LoVo (cell line): ENCODE results near the gene MSI2.

Experiments used
- DNase-seq: peaks from one replicate; pipeline ENCODE4 v3.0.0-alpha.2; 2016; ENCODE audit warnings: low spot score

MSI2 gene

DNA sequence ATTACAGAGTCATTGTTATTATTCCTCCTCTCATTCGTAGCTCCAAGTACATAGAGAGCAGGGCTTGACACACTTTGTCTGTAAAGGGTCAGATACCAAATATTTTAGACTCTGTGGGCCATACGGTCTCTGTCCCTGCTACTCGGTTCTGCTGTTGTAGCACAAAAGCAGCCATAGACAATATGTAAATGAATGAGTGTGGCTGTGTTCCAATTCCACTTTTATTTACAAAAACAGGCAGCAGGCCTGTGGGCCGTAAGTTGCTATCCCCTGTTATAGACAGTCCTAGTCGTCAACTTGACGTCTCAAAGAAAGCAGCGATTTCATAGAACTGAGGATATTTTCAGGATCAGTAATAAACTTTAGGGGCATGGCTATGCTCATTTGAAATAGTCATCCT lies 161.6 kb downstream of the MSI2 start:
- DNase-seq: no peak

DNA sequence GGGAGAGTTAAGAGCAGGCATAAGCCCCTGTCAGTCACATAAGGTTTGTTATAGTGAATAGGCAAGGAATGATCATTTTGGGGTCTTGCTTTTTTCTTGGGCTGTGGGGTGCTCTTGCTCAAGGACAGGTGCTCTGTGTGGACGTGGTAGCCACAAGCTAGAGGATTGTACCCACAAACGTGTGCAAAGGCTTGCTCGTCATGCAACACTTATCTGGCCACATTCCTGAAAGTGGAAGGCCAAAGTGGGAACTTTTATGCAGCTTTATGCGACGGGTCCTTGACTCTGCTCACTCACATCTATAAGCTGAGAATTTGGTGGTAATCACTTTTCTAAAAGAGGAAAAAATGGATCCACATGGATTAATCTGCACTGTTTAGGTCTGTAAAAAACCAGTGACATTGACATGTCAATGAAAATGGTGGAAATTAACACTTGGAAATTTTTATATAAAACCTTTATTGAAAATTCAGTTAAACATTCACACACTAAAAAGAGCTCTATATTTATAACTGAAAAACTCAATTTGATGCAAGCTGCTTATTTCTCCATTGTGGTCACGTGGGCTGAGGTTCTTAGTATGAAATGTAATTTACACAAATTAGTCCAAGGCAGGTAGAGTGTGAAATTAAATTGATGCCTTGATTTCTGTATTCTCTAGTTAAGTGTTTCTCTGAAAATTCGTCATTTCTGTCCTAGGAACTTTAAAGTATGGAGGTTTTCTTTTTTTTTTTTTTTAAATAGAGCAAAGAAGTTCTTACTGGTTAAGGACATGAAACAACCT lies 162.3 kb downstream of the MSI2 start:
- no peak for DNase-seq

DNA sequence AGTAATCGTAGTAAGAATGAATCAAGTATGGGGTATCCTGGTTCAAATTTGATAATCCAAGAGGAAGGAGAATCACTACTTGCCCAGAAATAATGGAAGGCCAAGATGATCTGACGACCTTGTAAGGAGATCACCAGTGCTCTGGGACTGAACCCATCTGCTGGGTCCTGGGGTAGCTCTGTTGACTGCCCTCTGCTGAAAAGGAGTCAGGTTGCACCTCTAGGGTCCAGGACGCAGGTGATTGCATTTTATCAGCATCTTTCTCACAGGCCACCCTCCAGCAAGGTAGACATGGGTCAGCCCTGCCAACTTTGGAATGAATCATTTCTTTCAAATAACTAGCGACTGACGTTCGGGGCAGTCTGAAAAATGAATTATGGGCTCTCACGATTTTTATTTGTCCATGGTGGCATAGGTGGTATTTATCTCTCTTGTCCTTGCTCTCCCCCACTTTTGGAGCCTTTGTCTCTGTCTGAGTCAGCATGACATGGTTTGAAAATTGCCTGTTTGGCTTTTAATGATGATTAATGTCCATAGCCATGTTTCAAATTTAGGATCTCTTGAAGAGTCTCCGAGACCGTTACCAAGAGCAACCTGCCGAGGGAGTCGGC lies 163.7 kb downstream of the MSI2 start:
- DNase-seq: no peak

DNA sequence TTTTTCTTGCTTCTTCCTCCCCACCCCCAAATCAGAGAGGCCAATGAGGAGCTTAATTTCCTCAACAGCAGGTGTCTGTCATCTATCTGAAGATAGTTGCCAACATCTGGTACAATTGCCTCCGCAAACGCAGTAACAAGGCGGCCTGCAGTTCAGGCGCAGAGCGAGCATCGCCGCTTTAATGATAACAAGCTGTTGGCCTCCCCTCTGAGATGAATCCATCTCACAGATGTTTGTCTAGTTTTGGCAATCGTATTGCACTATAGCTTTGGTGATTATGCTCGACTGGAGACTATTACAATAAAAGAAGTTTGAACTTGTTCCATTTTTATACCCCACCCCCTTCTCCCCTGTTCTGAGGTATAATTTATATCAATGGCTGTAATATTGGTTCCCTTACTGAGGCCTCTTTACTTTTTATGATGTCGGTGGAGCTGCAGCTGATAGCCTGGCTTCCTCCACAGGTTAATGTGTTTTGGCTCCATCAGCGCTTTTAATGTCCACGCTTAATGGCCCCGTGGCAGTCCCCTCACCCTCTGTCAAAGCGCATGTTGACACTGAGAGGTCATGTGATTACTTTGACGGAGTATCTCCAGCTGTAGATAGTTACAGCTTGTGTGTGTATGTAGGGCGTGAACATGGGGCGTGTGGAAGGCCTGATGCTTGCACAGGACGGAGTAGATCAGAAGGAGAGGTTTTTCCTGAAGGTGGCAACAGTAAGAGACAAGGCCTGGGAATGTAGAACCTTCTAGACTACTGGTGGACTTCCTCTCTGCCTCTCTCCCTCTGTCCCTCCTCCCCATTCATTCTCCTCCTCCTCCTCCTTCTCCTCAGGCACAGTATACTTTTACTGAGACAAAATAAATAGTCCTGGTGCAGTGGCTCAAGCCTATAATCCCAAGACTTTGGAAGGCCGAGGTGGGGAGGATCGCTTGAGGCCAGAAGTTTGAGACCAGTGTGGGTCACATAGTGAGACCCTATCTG lies 164.7 kb downstream of the MSI2 start:
- DNase-seq: no peak

DNA sequence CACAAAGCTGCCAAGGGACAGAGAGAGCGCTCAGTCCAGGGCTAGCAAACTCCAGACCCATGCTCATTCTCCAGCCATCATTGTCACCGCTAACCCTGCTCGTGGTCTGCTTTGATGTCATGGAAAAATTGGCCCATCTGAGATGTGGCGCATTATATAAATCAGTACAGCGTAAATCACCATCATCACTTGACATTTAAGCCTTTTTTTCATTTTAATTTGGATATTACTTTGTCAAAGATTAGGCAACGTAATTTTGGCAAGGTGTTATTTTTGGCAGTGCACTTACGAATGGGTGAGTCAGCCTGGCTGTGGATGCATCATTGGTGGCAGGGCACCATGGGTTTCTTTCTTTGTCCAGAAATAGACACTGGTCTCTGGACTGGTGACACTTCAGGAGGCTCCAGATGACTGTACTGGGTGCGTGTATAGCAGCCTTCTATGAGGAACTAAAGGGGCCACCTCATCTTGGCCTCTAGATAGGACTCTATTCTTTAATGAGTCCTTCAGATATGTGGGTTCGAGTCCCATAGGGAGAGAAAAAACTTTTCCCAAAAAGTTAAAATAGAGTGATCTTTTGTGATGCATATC lies 166.3 kb downstream of the MSI2 start:
- DNase-seq: peak; percentile 71

DNA sequence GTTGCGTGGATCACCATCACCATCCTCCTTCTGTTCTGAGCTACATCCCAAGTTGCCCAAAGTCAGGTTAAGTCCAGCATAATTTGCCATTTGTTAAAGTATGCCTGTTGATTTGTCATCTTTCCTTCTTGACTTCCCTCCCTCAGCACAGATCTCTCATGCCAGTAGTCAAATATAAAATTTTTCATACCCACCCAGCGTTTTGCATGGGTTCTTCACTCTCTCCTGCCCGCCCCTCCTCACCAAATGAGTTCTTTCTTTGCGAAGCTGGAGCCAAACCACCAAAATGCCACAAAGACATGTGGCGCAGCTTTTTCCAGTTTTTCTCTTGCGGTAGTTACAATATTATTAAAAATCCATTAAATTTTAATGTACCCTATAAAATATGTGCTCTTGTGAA lies 167.2 kb downstream of the MSI2 start:
- no peak for DNase-seq

DNA sequence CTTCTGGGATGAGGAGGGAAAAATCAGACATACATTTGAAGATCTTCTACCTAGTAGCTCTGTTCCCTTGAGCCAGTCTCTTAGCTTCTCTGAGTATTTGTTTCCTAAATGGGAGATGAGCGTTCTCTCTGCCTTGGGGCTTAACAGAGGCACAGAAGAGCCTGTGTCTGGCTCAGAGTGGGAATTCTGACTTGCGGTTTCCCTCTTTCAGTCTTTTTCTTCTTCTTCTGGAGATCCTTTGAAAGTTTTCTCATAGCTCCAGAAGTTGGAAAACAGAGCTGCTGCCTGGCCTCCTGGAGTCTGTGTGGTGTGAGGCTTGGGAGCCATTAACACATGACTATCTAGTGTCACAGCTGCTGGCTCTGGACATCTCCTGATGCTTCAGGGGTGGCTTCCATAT lies 167.9 kb downstream of the MSI2 start:
- DNase-seq: no peak

DNA sequence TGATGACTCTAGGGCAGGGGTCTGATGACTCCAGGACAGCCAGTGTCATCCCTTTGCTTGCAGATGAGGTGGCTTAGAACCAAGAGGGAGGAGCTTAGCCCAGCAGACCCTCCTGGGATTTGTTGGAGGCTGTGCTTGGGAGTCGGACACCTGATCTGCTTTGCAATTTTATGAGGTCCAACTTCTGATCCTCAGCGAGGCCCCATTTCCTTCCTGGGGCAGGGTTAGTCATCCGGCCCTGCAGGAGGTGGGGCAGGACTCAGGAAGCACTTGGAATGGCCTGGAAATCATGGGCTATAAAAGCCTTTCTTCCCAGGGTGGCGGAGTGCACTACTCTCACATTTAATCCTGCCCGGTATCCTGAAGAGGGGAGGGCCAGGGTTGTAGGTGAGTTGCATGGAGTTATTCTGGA lies 168.5 kb downstream of the MSI2 start:
- peak; percentile 92 for DNase-seq

DNA sequence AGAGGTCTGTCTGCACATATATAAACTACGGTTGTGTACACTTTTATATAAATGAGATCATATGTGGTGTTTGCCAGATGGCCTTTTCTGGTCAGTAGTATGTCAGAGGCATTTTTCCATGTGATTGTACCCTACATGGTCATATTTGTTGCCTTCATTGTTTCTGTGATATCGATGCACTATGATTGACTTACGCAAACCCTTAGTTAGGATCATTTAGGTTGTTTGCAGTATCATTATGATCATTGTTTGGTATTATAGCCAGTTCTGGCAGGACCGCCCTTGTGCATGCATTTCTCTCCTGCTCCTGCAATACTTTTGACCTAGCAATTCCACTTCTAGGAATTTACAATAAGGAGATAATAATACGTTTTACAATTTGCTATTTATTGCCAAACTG lies 169.1 kb downstream of the MSI2 start:
- no peak for DNase-seq

DNA sequence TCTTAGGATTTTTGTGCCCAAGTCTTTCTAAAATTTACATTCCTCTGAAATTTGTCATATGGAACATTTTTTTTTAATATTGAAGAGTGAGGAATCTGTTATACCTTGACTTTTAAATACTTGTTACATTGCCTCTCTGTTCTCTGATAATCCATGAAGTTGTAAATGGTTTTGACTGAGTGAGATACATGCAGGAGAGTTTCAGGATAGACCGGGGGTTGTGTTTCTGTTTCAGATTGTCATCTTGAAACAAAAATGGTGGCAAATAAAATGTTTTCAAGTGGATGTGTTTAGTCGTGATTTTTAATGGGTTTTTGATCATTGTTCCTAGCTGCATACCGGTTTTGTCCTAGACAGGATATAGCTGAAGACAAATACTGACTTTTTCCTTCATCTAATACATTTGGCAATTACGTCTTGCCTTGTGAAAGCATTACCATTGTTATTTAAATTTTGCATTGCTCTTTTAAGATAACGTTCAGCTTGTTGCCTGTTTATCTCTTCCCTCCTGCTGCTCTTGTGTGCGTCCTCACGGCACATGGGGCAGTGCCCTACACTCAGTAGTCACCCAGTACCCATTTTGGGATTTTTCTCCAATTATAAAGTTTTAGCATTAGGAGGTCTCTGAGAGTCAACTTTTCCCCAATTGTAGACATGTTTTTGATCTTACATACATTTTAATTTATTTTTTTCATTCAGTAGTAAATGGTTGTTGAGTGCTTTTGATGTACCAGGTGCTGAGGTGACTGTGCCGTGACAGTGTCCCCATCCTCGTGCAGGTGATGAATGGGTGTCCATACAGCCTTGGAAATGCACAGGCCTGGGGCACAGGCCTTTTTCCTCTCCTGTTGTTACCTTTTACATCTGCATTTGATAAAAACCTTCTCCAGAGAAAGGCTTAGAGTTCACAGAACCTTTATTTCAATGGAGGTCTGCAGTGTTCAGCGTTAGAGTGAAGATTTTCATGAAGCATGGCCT lies 169.9 kb downstream of the MSI2 start:
- DNase-seq: no peak

DNA sequence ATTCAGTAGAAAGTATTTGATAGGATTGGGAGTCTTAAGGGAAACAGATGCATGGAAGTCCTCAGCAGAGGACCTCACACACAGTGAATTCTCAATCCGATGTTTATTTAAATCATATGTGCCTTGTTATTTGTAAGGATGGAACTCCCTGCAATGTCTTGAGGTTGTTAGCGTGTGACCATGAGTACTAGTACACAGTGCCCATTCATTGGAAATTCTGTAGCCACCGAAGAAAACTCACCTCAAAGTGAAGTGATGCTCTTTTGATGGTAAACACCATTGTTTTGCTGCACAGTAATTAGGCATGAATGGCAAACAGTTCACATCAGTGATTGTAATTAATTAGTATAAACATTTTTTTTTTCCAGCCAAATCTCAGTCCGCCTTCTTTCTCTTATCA lies 173.6 kb downstream of the MSI2 start:
- DNase-seq: no peak

DNA sequence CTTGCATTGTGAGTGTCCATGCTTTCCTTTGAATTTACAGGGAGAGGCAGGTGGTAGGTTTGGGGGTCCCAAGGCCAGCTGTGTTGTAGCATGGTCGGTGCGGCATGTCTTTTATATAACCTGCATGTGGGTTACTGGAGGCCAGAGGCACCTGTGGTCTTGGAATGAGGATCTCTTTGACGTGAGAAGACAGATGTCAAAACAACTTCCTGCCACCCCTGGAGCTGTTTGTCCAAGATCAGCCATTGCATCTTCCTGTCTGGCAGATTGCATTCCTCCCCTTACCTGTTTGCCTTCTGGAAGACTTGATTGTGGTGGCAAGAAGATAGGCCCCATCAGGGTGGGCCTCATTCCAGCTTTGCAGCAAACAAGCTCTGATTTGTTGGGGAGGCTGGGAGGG lies 175.1 kb downstream of the MSI2 start:
- no peak for DNase-seq

DNA sequence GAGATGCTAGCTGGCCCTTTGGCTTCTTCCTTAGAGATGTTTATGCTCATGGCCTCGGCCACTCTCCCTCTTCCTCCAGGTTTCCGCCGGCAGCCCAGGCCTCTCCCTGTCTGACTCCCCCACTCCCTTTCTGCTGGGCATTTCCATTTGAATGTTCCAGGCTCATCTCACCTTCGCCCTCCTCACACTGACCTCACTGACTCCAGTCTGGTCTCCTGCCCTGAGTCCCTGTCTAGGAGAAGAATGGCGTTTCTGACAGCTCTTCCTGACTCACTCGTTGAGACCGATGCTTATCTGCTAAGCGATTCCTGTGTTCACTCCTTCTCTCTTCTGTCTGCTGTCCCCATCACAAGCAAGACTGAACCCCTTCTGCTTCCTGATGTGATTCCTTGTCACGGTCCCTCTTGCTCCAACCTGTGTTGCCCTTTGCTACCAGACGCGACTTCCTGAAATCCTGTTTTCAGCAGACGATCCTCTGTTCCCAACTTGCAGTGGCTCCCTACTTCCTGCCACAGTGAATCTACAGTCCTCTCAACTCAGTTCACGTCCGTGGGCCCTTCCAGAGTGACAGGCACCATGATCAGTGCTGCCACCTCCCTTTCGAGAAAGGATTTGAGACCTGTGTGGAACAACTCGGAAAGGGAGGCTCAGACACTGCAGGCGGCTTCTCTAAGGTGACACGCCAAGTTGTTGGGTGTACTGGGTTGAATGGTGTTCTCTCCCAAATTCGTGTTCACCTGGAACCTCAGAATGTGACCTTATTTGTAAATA lies 176.4 kb downstream of the MSI2 start:
- DNase-seq: no peak

DNA sequence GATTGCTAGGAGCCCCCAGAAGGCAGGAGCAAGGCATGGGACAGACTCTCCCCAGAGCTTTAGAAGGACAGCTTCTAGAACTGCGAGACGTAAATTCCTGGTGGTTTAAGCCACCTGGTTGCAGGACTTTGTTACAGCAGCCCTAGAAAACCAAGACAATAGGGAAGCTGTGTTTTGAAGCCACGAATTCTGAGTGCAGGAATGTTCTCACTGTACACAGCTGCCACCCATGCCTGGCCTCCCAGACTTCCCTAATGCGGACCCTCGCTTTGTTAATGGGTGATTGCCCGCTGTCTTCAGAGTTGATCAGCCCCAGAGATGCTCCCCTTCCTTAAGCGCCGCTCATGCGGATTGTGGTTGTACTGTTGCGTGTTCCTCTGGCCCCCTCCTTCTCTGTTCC lies 177.1 kb downstream of the MSI2 start:
- DNase-seq: no peak

DNA sequence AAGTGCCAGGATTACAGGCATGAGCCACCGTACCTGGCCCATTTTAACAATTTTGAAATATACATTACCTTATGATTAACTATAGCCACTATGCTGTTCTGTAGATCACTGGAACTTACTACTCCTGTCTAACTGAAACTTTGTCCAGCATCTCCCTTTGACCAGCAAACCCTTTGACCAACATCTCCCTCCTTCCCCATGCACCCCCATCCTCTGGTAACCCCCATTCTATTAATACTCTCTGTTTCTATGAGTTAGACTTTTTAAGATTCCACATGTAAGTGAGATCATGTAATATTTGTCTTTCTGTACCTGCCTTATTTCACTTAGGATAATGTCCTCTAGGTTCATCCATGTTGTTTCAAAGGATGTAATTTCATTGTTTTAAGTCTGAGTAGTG lies 178.0 kb downstream of the MSI2 start:
- no peak for DNase-seq

DNA sequence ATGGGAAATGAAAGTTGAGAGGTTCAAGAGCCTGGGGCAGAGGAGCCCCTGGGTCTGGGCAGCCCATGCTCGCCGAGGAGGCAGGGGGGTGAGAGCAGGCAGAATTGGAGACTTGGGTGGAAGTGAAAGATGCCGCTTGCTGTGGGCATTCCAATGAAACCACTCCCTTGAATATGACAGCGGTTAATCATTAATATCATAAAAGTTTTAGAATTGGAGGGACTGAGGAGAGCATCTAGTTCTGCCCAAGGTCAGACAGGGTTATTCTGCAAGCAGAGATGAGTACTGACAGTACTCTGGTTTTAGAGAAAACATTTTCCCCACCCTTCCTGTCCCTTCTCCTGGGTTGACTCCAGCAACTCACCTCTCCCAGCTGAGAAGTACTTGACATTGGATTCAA lies 180.2 kb downstream of the MSI2 start:
- peak; percentile 68 for DNase-seq

DNA sequence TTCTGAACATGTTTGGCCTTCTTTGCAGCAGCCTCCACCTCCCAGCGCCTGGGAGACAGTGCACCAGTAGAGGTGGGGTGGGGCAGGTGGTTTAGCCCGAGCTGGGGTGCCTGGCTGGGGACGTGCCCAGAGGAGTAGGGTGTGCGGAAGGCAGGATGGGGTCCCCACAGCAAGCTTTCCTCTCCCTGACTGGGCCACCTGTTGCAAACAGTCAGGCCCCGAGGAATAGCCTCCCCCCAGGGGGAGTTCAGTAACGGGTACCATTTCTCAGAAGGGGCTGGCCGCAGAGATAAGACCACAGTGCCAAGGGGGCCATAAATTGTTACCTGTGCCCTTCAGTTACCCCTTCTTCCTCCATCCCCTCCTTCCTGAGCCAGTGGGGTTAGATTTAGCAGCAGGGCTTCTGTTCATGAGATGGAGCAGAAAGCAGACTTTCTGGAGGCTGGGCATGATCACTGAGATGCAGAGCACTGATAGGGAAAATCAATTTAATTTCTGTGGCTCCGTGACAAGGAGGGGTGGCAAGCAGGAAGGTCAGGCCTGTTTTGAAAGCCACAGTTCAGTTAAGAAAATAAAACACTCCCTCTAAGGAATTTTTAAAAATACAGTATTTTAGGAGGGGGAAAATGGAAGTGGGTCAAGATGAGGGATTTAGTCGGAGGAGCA lies 181.9 kb downstream of the MSI2 start:
- no peak for DNase-seq

DNA sequence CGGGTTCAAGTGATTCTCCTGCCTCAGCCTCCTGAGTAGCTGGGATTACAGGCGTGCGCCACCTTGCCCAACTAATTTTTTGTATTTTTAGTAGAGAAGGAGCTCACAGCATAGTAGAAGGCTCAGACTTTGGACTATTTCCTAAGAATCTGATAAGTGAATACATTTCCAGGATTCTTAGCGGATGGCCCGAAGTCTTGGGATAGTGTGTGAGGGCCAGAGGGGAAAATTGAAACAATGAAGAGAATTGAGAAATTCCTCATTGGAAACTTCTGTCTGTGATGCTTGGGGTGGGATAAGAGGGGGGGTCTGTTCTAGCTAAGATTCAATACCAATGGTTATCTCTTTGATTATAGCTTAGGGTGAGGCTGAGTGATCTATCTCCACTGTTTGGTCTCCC lies 183.3 kb downstream of the MSI2 start:
- no peak for DNase-seq

DNA sequence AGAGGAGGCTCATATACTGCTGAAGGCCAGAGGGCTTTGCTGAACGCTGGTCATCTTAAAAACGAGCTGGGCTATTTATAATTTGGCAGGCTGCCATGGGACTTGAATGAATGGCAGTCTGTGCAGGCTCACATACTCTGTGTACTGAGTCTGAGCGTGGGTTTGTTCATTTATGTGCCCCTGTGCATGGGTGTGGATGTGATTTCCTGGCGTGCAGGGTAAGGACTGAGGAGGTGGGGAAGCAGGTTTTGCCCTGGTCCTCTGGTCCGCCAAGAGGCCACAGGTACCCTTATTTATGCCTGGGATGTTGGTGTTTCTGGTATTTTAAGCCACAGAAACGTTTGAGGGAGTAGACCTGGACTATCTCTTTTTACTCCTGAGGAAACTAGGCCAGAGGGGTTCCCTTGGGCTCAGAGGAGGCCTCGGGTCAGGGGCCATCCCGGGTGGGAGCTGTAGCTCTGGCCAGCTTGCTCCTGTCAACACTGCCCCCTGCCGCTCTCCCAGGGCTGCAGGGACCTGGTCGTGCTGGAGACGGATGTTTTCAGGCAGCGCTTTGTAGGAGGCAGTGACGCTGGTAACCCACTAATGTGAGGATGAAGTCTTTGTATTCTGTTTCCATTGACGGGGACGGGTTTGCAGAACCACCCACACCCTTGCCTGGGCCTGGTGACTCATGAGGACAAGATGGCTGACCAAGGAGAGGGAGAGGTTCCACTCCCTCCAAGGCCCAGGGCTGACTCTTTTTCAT lies 184.4 kb downstream of the MSI2 start:
- peak; percentile 77 for DNase-seq
